Gastrocnemius medialis (tissue), 4 donors: Measurements from ENCODE around the gene PICK1. TPM values are rescaled to one million over a fixed set of nuclear protein-coding genes. Genes with fewer than 3 reads are reported as not detected.

Source experiments
- ATAC-seq, 2 donors: fragments of 150-250 bp; one replicate each; pipeline ENCODE4 v1.9.1; 2016
- DNase-seq, 2 donors: peaks; one replicate each; pipeline ENCODE4 v3.0.0-alpha.2; 2019
- H3K27ac ChIP-seq, 4 donors: fragments of 200-600 bp; sonication (generic); 1 replicate in 1 of 4; 2 replicates in 3 of 4; pipeline ENCODE4 v1.5.1; 2016 to 2018; ENCODE audit warnings: mild to moderate bottlenecking in 2 of 4, moderate library complexity in 1 of 4
- H3K27me3 ChIP-seq, 3 donors: fragments of 200-600 bp; sonication (generic) in 2 of 3; 1 replicate in 1 of 3; 2 replicates in 2 of 3; pipeline versions ENCODE4 v1.5.1 to v1.6.0; 2016 to 2019; ENCODE audit warnings: mild to moderate bottlenecking in 1 of 3, moderate library complexity in 1 of 3
- H3K36me3 ChIP-seq, 2 donors: fragments of 200-600 bp; sonication (generic) in 1 of 2; one replicate each; pipeline ENCODE4 v1.5.1; 2017 to 2018
- H3K4me1 ChIP-seq, 2 donors: fragments of 200-600 bp; sonication (generic) in 1 of 2; one replicate each; pipeline ENCODE4 v1.5.1; 2016 to 2017; ENCODE audit warnings: mild to moderate bottlenecking in 2 of 2
- H3K4me3 ChIP-seq, 4 donors: fragments of 200-600 bp; sonication (generic) in 3 of 4; 1 replicate in 1 of 4; 2 replicates in 3 of 4; pipeline ENCODE4 v1.5.1; 2016 to 2019; ENCODE audit warnings: mild to moderate bottlenecking in 2 of 4
- H3K9me3 ChIP-seq, 3 donors: fragments of 200-600 bp; sonication (generic) in 2 of 3; 1 replicate in 1 of 3; 2 replicates in 2 of 3; pipeline ENCODE4 v1.5.1; 2016 to 2019
- POLR2A ChIP-seq, 2 donors: fragments of 450-650 bp; IDR thresholded peaks; one replicate each; pipeline ENCODE4 v1.6.1; 2017; ENCODE audit warnings: antibody characterized with exemption in 2 of 2, mild to moderate bottlenecking in 2 of 2, moderate library complexity in 2 of 2
- in situ Hi-C, 4 donors: fragments of 200-750 bp; cut with MboI; loops; one replicate each; pipeline versions ENCODE4 v1.15.0 to v1.8.0; 2017; ENCODE audit warnings: low sequenced_read_pairs in 4 of 4
- intact Hi-C: fragments of 100-400 bp; cut with DNase I; formaldehyde crosslinking; loops from one replicate; pipeline ENCODE4 v1.15.1; 2023; ENCODE audit warnings: low total_unique reads
- total RNA-seq, 4 donors: library from RNA; depleted of rRNA; stranded (reverse); fragments of >200 nt; gene quantifications; one replicate each; pipeline versions ENCODE4 v1.1.0 to v1.2.3, GENCODE V29; 2016
- TF ChIP-seq, protein P1 (sequence below), 5 experiments: fragments of 450-650 bp in 3 of 5; fragments of 200-600 bp in 2 of 5; sonication (generic) in 2 of 5; IDR thresholded peaks in 4 of 5; conservative IDR thresholded peaks in 1 of 5; 1 replicate in 4 of 5; 2 replicates in 1 of 5; pipeline ENCODE4 v1.5.1; 2016 to 2019; ENCODE audit warnings: antibody characterized with exemption in 5 of 5, mild to moderate bottlenecking in 3 of 5, moderate library complexity in 3 of 5

Gene PICK1
- total RNA-seq, 4 donors from 2014 or later: 36.4 to 63.8 (median 50.1) TPM

DNA sequence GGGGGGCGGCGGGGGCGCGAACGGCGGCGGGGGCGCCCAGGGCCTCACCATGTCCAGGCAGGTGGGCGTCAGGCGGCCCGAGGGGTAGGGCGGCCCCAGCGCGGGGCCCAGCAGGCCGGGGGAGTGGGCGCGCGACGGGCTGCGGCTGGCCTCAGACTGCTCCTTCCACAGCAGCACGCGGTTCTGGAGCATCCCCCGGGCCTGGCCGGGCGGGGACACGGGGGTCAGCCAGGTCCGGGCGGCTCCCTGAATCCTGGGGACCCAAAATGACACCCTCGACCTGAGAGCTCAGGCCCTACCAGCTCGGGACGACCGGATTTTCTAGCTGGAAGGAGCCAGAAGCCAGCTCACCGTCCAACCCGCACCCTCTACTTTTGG is 32.3 kb downstream of the PICK1 start:
- DNase-seq: no peak
- ATAC-seq: no peak
- intact Hi-C loops (no loop called here), in situ Hi-C loops (no loop called here)
- TF ChIP-seq POLR2A (IDR thresholded peaks at IDR 0.05): no peak
- TF ChIP-seq, protein P1, sequence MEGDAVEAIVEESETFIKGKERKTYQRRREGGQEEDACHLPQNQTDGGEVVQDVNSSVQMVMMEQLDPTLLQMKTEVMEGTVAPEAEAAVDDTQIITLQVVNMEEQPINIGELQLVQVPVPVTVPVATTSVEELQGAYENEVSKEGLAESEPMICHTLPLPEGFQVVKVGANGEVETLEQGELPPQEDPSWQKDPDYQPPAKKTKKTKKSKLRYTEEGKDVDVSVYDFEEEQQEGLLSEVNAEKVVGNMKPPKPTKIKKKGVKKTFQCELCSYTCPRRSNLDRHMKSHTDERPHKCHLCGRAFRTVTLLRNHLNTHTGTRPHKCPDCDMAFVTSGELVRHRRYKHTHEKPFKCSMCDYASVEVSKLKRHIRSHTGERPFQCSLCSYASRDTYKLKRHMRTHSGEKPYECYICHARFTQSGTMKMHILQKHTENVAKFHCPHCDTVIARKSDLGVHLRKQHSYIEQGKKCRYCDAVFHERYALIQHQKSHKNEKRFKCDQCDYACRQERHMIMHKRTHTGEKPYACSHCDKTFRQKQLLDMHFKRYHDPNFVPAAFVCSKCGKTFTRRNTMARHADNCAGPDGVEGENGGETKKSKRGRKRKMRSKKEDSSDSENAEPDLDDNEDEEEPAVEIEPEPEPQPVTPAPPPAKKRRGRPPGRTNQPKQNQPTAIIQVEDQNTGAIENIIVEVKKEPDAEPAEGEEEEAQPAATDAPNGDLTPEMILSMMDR (IDR thresholded peaks at IDR 0.05 in 4 of 5, conservative IDR thresholded peaks at IDR 0.05 in 1 of 5): no peak
- no peaks in the 10 kb centered on the region for H3K9me3 ChIP-seq
- peaks cover 5 to 9% (median 8%) of the 10 kb centered on the region in 3 donors for H3K27me3 ChIP-seq
- H3K36me3 ChIP-seq: no peaks in the 10 kb centered on the region
- no peak overlapping the region for H3K27ac ChIP-seq
- H3K4me1 ChIP-seq: no peaks in the 10 kb centered on the region
- no peak overlapping the region for H3K4me3 ChIP-seq

DNA sequence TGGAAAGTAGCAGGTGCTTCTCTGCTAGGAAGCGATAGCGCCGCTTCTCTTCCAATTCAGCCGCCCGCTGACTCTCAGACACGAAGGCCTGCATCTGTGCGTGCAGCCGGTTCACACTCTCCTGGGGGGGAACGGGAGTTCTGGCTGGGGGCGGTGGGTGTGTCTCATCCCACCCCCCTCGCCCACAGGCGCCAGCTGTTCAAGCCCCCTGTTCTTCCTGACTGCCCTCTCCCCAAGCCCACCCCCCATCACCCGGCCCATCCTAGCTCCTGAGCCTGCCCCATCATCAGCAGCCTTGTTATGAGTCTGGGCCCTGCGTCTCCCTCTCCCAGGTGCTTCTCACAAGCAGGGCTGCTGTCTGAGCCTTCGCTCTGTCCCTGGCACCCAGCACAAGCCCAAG is 39.9 kb downstream of the PICK1 start:
- no peaks in the 10 kb centered on the region for H3K9me3 ChIP-seq
- ATAC-seq: no peak
- TF ChIP-seq, protein P1 (IDR thresholded peaks at IDR 0.05 in 4 of 5, conservative IDR thresholded peaks at IDR 0.05 in 1 of 5): no peak
- TF ChIP-seq POLR2A (IDR thresholded peaks at IDR 0.05): no peak
- DNase-seq: no peak
- in situ Hi-C loops: no loop called here
- no peak overlapping the region for H3K4me3 ChIP-seq
- intact Hi-C loops: no loop called here
- H3K4me1 ChIP-seq: no peaks in the 10 kb centered on the region
- no peak overlapping the region for H3K27ac ChIP-seq
- no peaks in the 10 kb centered on the region for H3K27me3 ChIP-seq
- H3K36me3 ChIP-seq: no peaks in the 10 kb centered on the region

DNA sequence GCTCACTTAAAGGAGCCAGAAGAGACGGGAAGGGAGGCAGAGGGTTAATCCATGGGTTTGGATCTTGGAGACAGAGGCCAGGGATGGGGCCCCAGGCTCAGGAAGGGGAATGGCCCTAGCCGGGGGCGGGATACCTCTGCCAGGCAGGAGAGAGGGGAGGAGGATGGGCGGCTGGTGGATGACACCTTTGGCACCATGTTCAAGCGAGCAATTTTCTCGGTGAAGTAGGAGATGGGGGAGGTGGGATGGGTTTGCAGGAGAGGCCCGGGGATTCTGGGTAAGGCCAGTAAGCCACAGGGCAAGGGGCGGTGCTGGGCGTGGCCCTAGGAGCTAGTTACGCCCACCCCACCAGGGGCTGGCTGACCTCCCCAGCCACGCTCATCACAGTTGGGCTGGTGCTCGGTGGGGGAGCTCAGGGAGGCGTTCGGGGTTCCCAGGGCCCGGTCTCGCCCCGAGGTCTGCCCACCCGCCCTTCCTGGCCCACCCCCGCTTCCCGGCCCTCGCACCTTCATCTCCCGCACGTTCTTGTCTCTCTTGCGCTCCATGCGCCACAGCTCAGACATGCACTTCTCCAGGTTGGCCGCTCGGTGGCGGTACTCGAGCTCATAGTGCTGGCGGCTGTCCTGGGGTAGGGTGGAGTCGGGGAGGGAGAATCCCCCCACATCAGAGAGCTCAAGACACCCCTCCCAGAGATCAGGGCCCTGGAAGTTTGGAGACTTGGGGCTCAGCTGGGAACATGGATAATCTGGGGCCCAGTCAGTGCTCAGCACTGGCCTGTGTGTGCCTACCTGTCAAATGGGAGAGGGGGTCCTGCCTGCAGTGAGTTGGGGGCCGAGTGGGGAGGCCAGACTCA is 40.6 kb downstream of the PICK1 start:
- Histone ChIP-seq H3K27me3 (no peaks in the 10 kb centered on the region), H3K4me1 (no peaks in the 10 kb centered on the region), H3K36me3 (no peaks in the 10 kb centered on the region), H3K4me3 (no peak overlapping the region), H3K9me3 (no peaks in the 10 kb centered on the region), H3K27ac (no peak overlapping the region)
- in situ Hi-C loops: no loop called here
- TF ChIP-seq, protein P1 (IDR thresholded peaks at IDR 0.05 in 4 of 5, conservative IDR thresholded peaks at IDR 0.05 in 1 of 5): no peak
- TF ChIP-seq POLR2A (IDR thresholded peaks at IDR 0.05): no peak
- no peak for ATAC-seq
- intact Hi-C loops: no loop called here
- no peak for DNase-seq

DNA sequence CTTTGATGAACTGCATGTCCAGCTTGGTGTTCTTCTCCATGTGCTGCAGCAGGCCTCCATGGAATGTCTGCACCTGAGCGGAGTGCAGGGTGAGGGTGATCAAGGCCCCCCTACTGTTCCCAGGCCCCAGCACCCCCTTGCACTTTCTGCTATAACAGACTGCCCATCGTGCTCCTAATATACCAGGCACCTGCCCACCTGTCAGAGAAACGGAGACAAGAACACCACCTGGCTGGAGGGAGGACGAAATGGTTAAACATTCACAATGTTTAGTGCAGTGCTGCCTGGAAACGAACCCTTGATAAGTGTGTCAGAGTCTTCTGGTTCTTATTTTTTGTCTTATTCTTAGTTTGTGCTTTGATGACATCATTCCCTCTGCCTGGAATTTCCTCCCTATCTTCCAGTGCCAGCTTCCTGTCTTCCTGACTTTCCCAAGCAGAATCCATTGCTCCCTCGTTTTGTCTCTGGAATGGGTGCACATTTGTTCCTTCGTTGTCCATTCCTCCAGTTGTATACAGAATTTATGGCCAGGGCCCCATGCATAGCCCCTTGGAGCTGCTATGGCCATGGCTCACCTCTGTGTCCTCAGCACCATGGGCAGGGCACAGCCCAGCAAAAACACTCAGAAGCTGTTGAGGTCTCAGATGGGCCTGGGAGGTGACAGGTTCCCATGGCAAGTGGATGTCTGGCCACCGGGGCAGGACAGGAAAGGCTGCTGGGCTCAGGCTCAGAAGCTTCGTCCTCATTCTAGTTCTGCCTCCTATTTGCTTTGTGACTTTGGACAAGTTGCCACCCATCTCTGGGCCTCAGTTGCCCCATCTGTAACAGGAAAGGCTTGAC is 41.4 kb downstream of the PICK1 start:
- Histone ChIP-seq H3K9me3 (no peaks in the 10 kb centered on the region), H3K4me3 (no peak overlapping the region), H3K36me3 (no peaks in the 10 kb centered on the region), H3K4me1 (no peaks in the 10 kb centered on the region), H3K27ac (no peak overlapping the region), H3K27me3 (no peaks in the 10 kb centered on the region)
- DNase-seq (no peak), ATAC-seq (no peak)
- intact Hi-C loops: no loop called here
- in situ Hi-C loops: no loop called here
- no peak for TF ChIP-seq POLR2A (IDR thresholded peaks at IDR 0.05)
- TF ChIP-seq, protein P1 (IDR thresholded peaks at IDR 0.05 in 4 of 5, conservative IDR thresholded peaks at IDR 0.05 in 1 of 5): no peak
